ENCODE results near the gene ARL10. TPM values are rescaled to one million over a fixed set of nuclear protein-coding genes. Genes with fewer than 3 reads are reported as not detected.
A peak's percentile ranks its signal among the peaks of the same experiment; 100 is the strongest.

The ARL10 gene
- total RNA-seq, 4 donors from 2014 or later: 12.0 to 54.6 (median 16.9) TPM

- Histone ChIP-seq H3K27me3 (no peaks in the 10 kb centered on the region), H3K4me3 (no peak overlapping the region), H3K36me3 (peaks cover 0 to 46% (median 0%) of the 10 kb centered on the region in 3 donors), H3K27ac (peak overlapping the region in 3 of 4 donors; percentile 21 to 27 (median 25)), H3K9me3 (no peaks in the 10 kb centered on the region), H3K4me1 (peaks cover 0 to 68% (median 7%) of the 10 kb centered on the region in 4 donors)
- DNase-seq (ENCODE audit: low spot score in 2 of 2): no peak
- TF ChIP-seq CTCF (IDR thresholded peaks at IDR 0.05) (no peak), POLR2A (IDR thresholded peaks at IDR 0.05) (no peak), EP300 (IDR thresholded peaks at IDR 0.05) (no peak)
- WGBS, 2 donors: 66 to 70% methylated on average over 17 of the region's 17 CpGs
Measured at GRCh38 chr5:176400382-176401156, 35.3 kb downstream of the ARL10 start.

- WGBS, 2 donors: 80 to 81% methylated on average over 22 of the region's 22 CpGs
- Histone ChIP-seq H3K9me3 (no peaks in the 10 kb centered on the region), H3K4me1 (peaks cover 0 to 68% (median 7%) of the 10 kb centered on the region in 4 donors), H3K27ac (peak overlapping the region; percentile 21 to 64 (median 26)), H3K4me3 (no peak overlapping the region), H3K36me3 (peaks cover 0 to 46% (median 0%) of the 10 kb centered on the region in 3 donors), H3K27me3 (no peaks in the 10 kb centered on the region)
- TF ChIP-seq EP300 (IDR thresholded peaks at IDR 0.05) (no peak), CTCF (IDR thresholded peaks at IDR 0.05) (no peak), POLR2A (IDR thresholded peaks at IDR 0.05) (no peak)
- no peak for DNase-seq (ENCODE audit: low spot score in 2 of 2)
Measured at GRCh38 chr5:176401281-176402205, 36.3 kb downstream of the ARL10 start.

GRCh38 chr5:176405656-176406435 is 40.6 kb downstream of the ARL10 start:
- no peak for DNase-seq (ENCODE audit: low spot score in 2 of 2)
- H3K36me3 ChIP-seq: peaks cover 0 to 71% (median 0%) of the 10 kb centered on the region in 3 donors
- no peak overlapping the region for H3K4me3 ChIP-seq
- peak overlapping the region in 2 of 4 donors; percentile 10 to 16 for H3K27ac ChIP-seq
- H3K27me3 ChIP-seq: no peaks in the 10 kb centered on the region
- WGBS, 2 donors: 83% methylated on average over 20 of the region's 20 CpGs
- no peak for TF ChIP-seq POLR2A (IDR thresholded peaks at IDR 0.05)
- no peak for TF ChIP-seq CTCF (IDR thresholded peaks at IDR 0.05)
- TF ChIP-seq EP300 (IDR thresholded peaks at IDR 0.05): no peak
- H3K9me3 ChIP-seq: no peaks in the 10 kb centered on the region
- peaks cover 0 to 88% (median 7%) of the 10 kb centered on the region in 4 donors for H3K4me1 ChIP-seq

- Histone ChIP-seq H3K27ac (peak overlapping the region in 2 of 4 donors; percentile 60 to 74), H3K9me3 (no peaks in the 10 kb centered on the region), H3K4me3 (no peak overlapping the region), H3K4me1 (peaks cover 0 to 88% (median 2%) of the 10 kb centered on the region in 4 donors), H3K36me3 (peaks cover 0 to 66% (median 0%) of the 10 kb centered on the region in 3 donors), H3K27me3 (no peaks in the 10 kb centered on the region)
- no peak for DNase-seq (ENCODE audit: low spot score in 2 of 2)
- no peak for TF ChIP-seq POLR2A (IDR thresholded peaks at IDR 0.05)
- no peak for TF ChIP-seq CTCF (IDR thresholded peaks at IDR 0.05)
- TF ChIP-seq EP300 (IDR thresholded peaks at IDR 0.05): no peak
- 78 to 79% methylated on average over 8 to 9 of the region's 9 CpGs for WGBS, 2 donors
Measured at GRCh38 chr5:176406436-176407052, 41.3 kb downstream of the ARL10 start.

Data from tibial nerve (tissue), 4 donors.